ENCODE results near the gene KDM6A. TPM values are rescaled to one million over a fixed set of nuclear protein-coding genes. Genes with fewer than 3 reads are reported as not detected.
"Not testable (repeated sequence)": the region's sequence is repeated elsewhere in the genome, so short reads cannot be mapped to it uniquely, and the experiment has no call there.

Gene KDM6A
- total RNA-seq, 1 experiment from 2014 or later: 48.2 TPM

DNA sequence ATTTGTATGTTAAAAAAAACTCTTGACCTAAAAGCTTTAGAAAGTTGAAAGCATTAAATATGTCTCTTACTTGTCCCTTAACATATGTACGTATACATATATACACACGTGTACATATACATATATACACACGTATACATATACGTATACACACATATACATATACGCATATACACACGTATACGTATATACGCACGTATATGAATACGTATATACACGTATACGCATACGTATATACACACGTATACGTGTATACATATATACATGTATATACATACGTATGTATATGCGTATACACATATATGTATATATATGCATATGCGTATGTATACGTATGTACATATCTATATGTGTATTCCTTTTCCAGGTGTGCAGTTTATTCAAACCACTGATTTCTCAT, 3.8 kb downstream of the KDM6A start:
- DNase-seq: no peak
- Histone ChIP-seq H3K27ac (ENCODE audit: low read length) (no peak overlapping the region), H3K9me2 (replicated peaks; ENCODE audit: insufficient read depth, low read length) (no peaks in the 10 kb centered on the region), H3K4me3 (ENCODE audit: low read length) (no peak overlapping the region), H3K9me3 (ENCODE audit: low read length) (no peaks in the 10 kb centered on the region), H3K36me3 (ENCODE audit: insufficient read depth, low read length) (peaks cover 17% of the 10 kb centered on the region), H4K20me1 (ENCODE audit: insufficient read depth, low read depth, low read length) (peaks cover 10% of the 10 kb centered on the region; the same call in 1 of the 2 replicates), H3K4me1 (ENCODE audit: low read length) (peaks cover 21% of the 10 kb centered on the region), H3K4me2 (ENCODE audit: low read depth, low read length, poor library complexity, severe bottlenecking) (no peak overlapping the region), H3K79me2 (ENCODE audit: low read length) (peaks cover 92% of the 10 kb centered on the region), H2AFZ (ENCODE audit: low read length) (no peak overlapping the region), H3K9ac (ENCODE audit: low read length) (no peak overlapping the region), H3K27me3 (ENCODE audit: low read length) (no peaks in the 10 kb centered on the region)

DNA sequence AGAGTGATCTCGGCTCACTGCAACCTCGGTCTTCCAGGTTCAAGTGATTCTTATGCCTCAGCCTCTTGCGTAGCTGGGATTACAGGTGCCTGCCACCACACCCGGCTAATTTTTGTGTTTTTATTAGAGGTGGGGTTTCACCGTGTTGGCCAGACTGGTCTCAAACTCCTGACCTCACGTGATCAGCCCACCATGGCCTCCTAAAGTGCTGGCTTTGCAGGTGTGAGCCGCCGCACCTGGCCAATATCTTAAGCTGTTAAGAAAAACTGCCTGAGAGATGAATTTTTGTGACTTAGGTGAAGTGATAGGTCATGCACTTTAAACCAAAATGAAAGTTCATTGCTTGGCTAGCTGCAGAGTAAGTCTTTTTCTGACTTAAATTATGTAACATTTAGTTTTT, 5.8 kb downstream of the KDM6A start:
- Histone ChIP-seq H3K4me2 (ENCODE audit: low read depth, low read length, poor library complexity, severe bottlenecking) (no peak overlapping the region), H3K9me3 (ENCODE audit: low read length) (no peaks in the 10 kb centered on the region), H3K4me3 (ENCODE audit: low read length) (no peak overlapping the region), H4K20me1 (ENCODE audit: insufficient read depth, low read depth, low read length) (peaks cover 27% of the 10 kb centered on the region), H3K9me2 (replicated peaks; ENCODE audit: insufficient read depth, low read length) (no peaks in the 10 kb centered on the region), H3K27ac (ENCODE audit: low read length) (no peak overlapping the region), H3K27me3 (ENCODE audit: low read length) (no peaks in the 10 kb centered on the region), H3K79me2 (ENCODE audit: low read length) (peaks cover 100% of the 10 kb centered on the region), H2AFZ (ENCODE audit: low read length) (no peak overlapping the region), H3K36me3 (ENCODE audit: insufficient read depth, low read length) (peaks cover 17% of the 10 kb centered on the region), H3K9ac (ENCODE audit: low read length) (no peak overlapping the region), H3K4me1 (ENCODE audit: low read length) (peaks cover 20% of the 10 kb centered on the region)
- no peak for DNase-seq

DNA sequence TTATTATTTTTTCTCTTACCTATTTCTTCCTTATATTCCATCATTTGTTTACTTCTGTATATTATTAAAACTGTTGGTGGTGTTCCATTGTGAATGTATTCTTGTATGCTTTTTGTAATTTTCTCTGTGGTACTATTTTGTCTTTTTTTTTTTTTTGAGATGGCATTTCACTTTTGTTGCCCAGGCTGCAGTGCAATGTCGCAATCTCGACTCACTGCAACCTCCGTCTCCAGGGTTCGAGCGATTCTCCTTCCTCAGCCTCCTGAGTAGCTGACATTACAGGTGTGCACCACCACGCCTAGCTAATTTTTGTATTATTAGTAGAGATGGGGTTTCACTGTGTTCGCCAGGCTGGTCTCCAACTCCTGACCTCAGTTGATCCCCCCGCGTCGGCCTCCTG, 8.6 kb downstream of the KDM6A start:
- Histone ChIP-seq H3K79me2 (ENCODE audit: low read length) (peaks cover 99% of the 10 kb centered on the region), H3K9ac (ENCODE audit: low read length) (no peak overlapping the region), H3K27me3 (ENCODE audit: low read length) (no peaks in the 10 kb centered on the region), H3K9me3 (ENCODE audit: low read length) (no peaks in the 10 kb centered on the region), H3K9me2 (replicated peaks; ENCODE audit: insufficient read depth, low read length) (no peaks in the 10 kb centered on the region), H2AFZ (ENCODE audit: low read length) (no peak overlapping the region), H4K20me1 (ENCODE audit: insufficient read depth, low read depth, low read length) (peaks cover 36% of the 10 kb centered on the region), H3K4me1 (ENCODE audit: low read length) (0 out of 2 replicates have a peak, but pooled peaks cover 4% of the 10 kb centered on the region), H3K4me3 (ENCODE audit: low read length) (no peak overlapping the region), H3K27ac (ENCODE audit: low read length) (no peak overlapping the region), H3K4me2 (ENCODE audit: low read depth, low read length, poor library complexity, severe bottlenecking) (no peak overlapping the region), H3K36me3 (ENCODE audit: insufficient read depth, low read length) (peaks cover 8% of the 10 kb centered on the region)
- no peak for DNase-seq

DNA sequence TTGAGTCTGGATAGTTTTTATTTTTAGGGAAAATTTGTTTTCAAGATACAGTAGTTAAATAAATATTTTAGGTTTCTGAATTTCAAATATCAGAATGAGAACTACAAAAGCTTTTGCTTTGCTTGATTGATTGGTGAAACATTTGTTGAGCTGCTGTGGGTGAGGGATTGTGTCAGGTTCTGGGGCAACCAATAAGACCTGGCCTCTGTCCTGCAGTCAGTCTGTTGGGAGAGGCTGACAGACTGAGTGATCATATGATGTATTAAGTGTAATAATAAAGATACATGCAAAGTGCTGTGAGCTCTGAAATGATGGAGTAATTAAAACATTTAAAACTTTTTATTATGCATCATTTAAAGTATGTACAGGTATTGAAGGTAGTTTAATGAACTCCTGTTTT, 9.6 kb downstream of the KDM6A start:
- Histone ChIP-seq H3K4me2 (ENCODE audit: low read depth, low read length, poor library complexity, severe bottlenecking) (no peak overlapping the region), H3K36me3 (ENCODE audit: insufficient read depth, low read length) (peaks cover 3% of the 10 kb centered on the region; the same call in 1 of the 2 replicates), H3K4me3 (ENCODE audit: low read length) (no peak overlapping the region), H3K27ac (ENCODE audit: low read length) (no peak overlapping the region), H3K9me2 (replicated peaks; ENCODE audit: insufficient read depth, low read length) (no peaks in the 10 kb centered on the region), H3K4me1 (ENCODE audit: low read length) (0 out of 2 replicates have a peak, but pooled peaks cover 4% of the 10 kb centered on the region), H3K9ac (ENCODE audit: low read length) (no peak overlapping the region), H3K9me3 (ENCODE audit: low read length) (no peaks in the 10 kb centered on the region), H3K79me2 (ENCODE audit: low read length) (peaks cover 99% of the 10 kb centered on the region), H2AFZ (ENCODE audit: low read length) (no peak overlapping the region), H4K20me1 (ENCODE audit: insufficient read depth, low read depth, low read length) (peaks cover 42% of the 10 kb centered on the region), H3K27me3 (ENCODE audit: low read length) (no peaks in the 10 kb centered on the region)
- DNase-seq: no peak

DNA sequence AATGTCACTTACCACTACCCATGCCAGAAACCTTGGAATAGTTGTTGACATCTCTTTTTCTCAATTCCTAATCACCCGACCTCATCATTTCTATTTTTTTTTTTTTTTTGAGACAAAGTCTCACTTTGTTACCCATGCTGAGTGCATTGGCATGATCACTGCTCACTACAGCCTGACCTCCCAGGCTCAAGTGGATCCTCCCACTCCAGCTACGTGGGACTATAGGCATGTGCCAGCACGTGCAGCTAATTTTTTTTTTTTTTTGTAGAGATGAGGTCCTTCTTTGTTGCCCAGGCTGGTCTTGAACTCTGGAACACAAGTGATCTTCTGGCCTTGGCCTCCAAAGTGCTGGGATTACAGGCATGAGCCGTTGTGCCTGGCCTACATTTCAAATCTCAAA, 12.0 kb downstream of the KDM6A start:
- peaks cover 39% of the 10 kb centered on the region for H4K20me1 ChIP-seq (ENCODE audit: insufficient read depth, low read depth, low read length)
- peaks cover 99% of the 10 kb centered on the region for H3K79me2 ChIP-seq (ENCODE audit: low read length)
- no peaks in the 10 kb centered on the region for H3K36me3 ChIP-seq (ENCODE audit: insufficient read depth, low read length)
- DNase-seq: no peak
- no peaks in the 10 kb centered on the region for H3K27me3 ChIP-seq (ENCODE audit: low read length)
- H3K9ac ChIP-seq (ENCODE audit: low read length): no peak overlapping the region
- H2AFZ ChIP-seq (ENCODE audit: low read length): no peak overlapping the region
- H3K27ac ChIP-seq (ENCODE audit: low read length): no peak overlapping the region
- H3K9me2 ChIP-seq (replicated peaks; ENCODE audit: insufficient read depth, low read length): no peaks in the 10 kb centered on the region
- H3K9me3 ChIP-seq (ENCODE audit: low read length): no peaks in the 10 kb centered on the region
- H3K4me2 ChIP-seq (ENCODE audit: low read depth, low read length, poor library complexity, severe bottlenecking): no peak overlapping the region
- H3K4me3 ChIP-seq (ENCODE audit: low read length): no peak overlapping the region
- H3K4me1 ChIP-seq (ENCODE audit: low read length): no peaks in the 10 kb centered on the region

DNA sequence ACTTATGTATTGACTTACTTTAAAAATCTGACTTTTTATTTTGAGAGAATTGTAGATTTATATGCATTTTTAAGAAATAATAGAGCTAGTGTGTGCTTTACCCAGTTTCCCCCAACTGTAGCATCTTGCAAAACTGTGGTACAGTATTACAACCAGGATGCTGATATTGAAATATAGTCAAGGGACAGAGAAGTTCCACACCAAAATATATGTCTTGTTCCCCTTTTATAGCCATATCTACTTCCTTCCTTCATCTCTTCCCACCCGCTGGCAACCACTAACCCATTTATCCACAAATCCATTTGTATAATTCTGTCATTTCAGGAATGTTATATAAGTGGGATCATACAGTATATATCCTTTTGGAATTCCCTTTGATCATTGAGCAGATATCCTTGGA, 16.8 kb downstream of the KDM6A start:
- Histone ChIP-seq H3K9ac (ENCODE audit: low read length) (no peak overlapping the region), H4K20me1 (ENCODE audit: insufficient read depth, low read depth, low read length) (peaks cover 24% of the 10 kb centered on the region), H3K4me1 (ENCODE audit: low read length) (no peaks in the 10 kb centered on the region), H3K4me2 (ENCODE audit: low read depth, low read length, poor library complexity, severe bottlenecking) (no peak overlapping the region), H3K27ac (ENCODE audit: low read length) (no peak overlapping the region), H3K9me3 (ENCODE audit: low read length) (no peaks in the 10 kb centered on the region; the same call in 1 of the 2 replicates), H3K4me3 (ENCODE audit: low read length) (no peak overlapping the region), H3K79me2 (ENCODE audit: low read length) (peaks cover 99% of the 10 kb centered on the region), H3K27me3 (ENCODE audit: low read length) (no peaks in the 10 kb centered on the region), H3K36me3 (ENCODE audit: insufficient read depth, low read length) (no peaks in the 10 kb centered on the region), H3K9me2 (replicated peaks; ENCODE audit: insufficient read depth, low read length) (no peaks in the 10 kb centered on the region), H2AFZ (ENCODE audit: low read length) (no peak overlapping the region)
- no peak for DNase-seq

DNA sequence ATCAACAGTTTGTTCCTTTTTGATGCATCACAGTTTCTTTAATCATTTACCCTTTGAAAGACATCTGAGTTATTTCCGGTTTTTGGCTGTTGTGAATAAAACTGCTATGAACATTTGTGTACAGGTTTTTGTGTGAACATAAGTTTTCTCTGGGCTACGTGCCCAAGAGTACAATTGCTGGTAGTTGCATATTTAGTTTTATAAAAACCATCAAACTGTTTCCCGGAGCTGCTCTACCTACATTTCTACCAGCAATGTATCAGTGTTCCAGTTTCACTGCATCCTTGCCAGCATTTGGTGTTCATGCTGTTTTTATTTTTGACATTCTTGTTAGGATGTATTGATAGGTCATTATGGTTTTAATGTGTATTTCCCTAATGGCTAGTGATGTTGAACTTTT, 17.3 kb downstream of the KDM6A start:
- Histone ChIP-seq H4K20me1 (ENCODE audit: insufficient read depth, low read depth, low read length) (peaks cover 24% of the 10 kb centered on the region), H3K9me3 (ENCODE audit: low read length) (no peaks in the 10 kb centered on the region; the same call in 1 of the 2 replicates)

DNA sequence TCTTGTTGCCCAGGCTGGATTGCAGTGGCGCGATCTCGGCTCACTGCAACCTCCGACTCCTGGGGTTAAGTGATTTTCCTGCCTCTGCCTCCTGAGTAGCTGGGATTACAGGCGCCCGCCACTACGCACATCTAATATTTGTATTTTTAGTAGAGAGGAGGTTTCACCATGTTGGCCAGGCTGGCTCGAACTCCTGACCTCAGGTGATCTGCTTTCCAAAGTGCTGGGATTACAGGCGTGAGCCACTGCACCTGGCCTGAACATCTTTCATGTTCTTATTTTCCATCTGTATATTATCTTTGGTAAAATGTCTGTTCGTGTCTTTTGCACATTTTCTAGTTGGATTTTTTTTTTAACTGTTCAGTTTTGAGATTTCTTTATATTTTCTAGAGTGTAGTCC, 17.7 kb downstream of the KDM6A start:
- H3K9ac ChIP-seq (ENCODE audit: low read length); H2AFZ ChIP-seq (ENCODE audit: low read length); H3K27ac ChIP-seq (ENCODE audit: low read length); H3K4me2 ChIP-seq (ENCODE audit: low read depth, low read length, poor library complexity, severe bottlenecking); H3K27me3 ChIP-seq (ENCODE audit: low read length); H3K36me3 ChIP-seq (ENCODE audit: insufficient read depth, low read length); H3K4me3 ChIP-seq (ENCODE audit: low read length); H3K9me2 ChIP-seq (replicated peaks; ENCODE audit: insufficient read depth, low read length); H3K4me1 ChIP-seq (ENCODE audit: low read length); H3K9me3 ChIP-seq (ENCODE audit: low read length); DNase-seq: not testable (repeated sequence)
- peaks cover 97% of the 10 kb centered on the region for H3K79me2 ChIP-seq (ENCODE audit: low read length)
- peaks cover 24% of the 10 kb centered on the region for H4K20me1 ChIP-seq (ENCODE audit: insufficient read depth, low read depth, low read length)

More for the DNA sequence above, 17.3 kb downstream of the KDM6A start:
- Histone ChIP-seq H3K4me1 (ENCODE audit: low read length) (no peaks in the 10 kb centered on the region), H3K4me2 (ENCODE audit: low read depth, low read length, poor library complexity, severe bottlenecking) (no peak overlapping the region), H3K9ac (ENCODE audit: low read length) (no peak overlapping the region), H3K36me3 (ENCODE audit: insufficient read depth, low read length) (no peaks in the 10 kb centered on the region), H3K9me2 (replicated peaks; ENCODE audit: insufficient read depth, low read length) (no peaks in the 10 kb centered on the region), H3K27me3 (ENCODE audit: low read length) (no peaks in the 10 kb centered on the region), H3K4me3 (ENCODE audit: low read length) (no peak overlapping the region), H2AFZ (ENCODE audit: low read length) (no peak overlapping the region), H3K79me2 (ENCODE audit: low read length) (peaks cover 97% of the 10 kb centered on the region), H3K27ac (ENCODE audit: low read length) (no peak overlapping the region)
- no peak for DNase-seq

DNA sequence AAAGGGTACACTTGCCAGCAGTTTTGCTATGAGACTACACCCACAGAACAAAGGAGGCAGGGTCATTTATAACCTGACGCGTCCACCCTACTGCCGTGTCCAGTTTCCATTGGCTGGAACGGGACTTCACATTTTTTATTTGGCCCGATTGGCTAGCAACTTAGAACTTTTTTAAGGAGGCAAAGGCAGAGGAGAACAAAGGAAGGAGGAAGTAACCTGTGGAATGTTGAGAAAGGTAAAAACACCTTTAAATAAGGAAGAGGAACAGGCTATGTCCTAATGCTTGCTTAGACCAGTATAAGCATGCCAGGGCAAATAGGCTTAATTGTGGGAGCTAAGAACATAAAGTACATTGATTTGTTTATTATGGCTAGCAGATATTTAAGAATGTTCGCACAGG, 18.7 kb downstream of the KDM6A start:
- Histone ChIP-seq H3K4me1 (ENCODE audit: low read length) (peaks cover 3% of the 10 kb centered on the region), H4K20me1 (ENCODE audit: insufficient read depth, low read depth, low read length) (peaks cover 25% of the 10 kb centered on the region), H3K27ac (ENCODE audit: low read length) (no peak overlapping the region), H3K9me3 (ENCODE audit: low read length) (no peaks in the 10 kb centered on the region; the same call in 1 of the 2 replicates), H3K4me3 (ENCODE audit: low read length) (no peak overlapping the region), H3K9ac (ENCODE audit: low read length) (no peak overlapping the region), H3K9me2 (replicated peaks; ENCODE audit: insufficient read depth, low read length) (no peaks in the 10 kb centered on the region), H2AFZ (ENCODE audit: low read length) (no peak overlapping the region), H3K79me2 (ENCODE audit: low read length) (peaks cover 97% of the 10 kb centered on the region), H3K36me3 (ENCODE audit: insufficient read depth, low read length) (no peaks in the 10 kb centered on the region), H3K4me2 (ENCODE audit: low read depth, low read length, poor library complexity, severe bottlenecking) (no peak overlapping the region), H3K27me3 (ENCODE audit: low read length) (no peaks in the 10 kb centered on the region)
- no peak for DNase-seq
